GM12864 (cell line): ENCODE data around the gene RNF224.

Source experiments
- DNase-seq: peaks from one replicate; pipeline ENCODE4 v3.0.0-alpha.2; 2011; ENCODE audit warnings: low read depth
- H3K4me3 ChIP-seq: 2 replicates; pipeline ENCODE4 v1.5.1; 2011; ENCODE audit warnings: mild to moderate bottlenecking, low read depth, low read length, control low read depth
- TF ChIP-seq, protein P1 (sequence below): IDR thresholded peaks from 2 replicates; pipeline ENCODE4 v1.5.1; 2011; ENCODE audit warnings: low read depth, mild to moderate bottlenecking, moderate library complexity, low read length, control low read depth, inconsistent platforms; ENCODE audit errors: missing control alignments

Gene RNF224

DNA sequence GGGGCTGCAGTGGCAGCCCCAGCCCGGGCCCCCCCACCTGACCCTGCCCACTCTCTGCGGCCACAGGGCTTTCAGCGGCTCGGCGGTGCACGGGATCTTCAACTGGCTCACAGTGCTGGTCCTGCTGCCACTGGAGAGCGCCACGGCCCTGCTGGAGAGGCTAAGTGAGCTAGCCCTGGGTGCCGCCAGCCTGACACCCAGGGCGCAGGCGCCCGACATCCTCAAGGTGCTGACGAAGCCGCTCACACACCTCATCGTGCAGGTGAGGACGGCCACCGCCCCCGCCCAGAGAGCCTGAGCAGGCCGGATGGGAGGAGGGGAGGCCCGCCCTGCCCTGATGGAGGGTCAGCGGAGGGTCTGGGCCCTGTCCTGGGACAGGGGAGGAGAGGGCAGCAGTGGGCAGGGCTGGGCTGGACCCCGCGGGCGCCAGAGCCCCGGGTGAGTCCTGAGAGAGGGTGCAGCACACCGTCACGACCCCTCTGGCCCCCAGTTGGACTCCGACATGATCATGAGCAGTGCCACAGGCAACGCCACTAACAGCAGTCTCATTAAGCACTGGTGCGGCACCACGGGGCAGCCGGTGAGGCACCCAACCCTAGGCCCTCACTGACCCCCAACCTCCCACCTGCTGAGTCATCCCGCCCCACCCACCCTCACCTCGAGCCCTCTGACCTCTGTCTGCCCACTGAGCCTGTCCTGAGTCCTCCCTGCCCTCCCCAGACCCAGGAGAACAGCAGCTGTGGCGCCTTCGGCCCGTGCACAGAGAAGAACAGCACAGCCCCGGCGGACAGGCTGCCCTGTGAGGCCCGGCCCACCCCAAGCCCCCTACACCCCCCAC lies 6.1 kb downstream of the RNF224 start:
- H3K4me3 ChIP-seq, result no peak overlapping the region
- DNase-seq, result no peak
- TF ChIP-seq, protein P1, sequence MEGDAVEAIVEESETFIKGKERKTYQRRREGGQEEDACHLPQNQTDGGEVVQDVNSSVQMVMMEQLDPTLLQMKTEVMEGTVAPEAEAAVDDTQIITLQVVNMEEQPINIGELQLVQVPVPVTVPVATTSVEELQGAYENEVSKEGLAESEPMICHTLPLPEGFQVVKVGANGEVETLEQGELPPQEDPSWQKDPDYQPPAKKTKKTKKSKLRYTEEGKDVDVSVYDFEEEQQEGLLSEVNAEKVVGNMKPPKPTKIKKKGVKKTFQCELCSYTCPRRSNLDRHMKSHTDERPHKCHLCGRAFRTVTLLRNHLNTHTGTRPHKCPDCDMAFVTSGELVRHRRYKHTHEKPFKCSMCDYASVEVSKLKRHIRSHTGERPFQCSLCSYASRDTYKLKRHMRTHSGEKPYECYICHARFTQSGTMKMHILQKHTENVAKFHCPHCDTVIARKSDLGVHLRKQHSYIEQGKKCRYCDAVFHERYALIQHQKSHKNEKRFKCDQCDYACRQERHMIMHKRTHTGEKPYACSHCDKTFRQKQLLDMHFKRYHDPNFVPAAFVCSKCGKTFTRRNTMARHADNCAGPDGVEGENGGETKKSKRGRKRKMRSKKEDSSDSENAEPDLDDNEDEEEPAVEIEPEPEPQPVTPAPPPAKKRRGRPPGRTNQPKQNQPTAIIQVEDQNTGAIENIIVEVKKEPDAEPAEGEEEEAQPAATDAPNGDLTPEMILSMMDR, result no peak

DNA sequence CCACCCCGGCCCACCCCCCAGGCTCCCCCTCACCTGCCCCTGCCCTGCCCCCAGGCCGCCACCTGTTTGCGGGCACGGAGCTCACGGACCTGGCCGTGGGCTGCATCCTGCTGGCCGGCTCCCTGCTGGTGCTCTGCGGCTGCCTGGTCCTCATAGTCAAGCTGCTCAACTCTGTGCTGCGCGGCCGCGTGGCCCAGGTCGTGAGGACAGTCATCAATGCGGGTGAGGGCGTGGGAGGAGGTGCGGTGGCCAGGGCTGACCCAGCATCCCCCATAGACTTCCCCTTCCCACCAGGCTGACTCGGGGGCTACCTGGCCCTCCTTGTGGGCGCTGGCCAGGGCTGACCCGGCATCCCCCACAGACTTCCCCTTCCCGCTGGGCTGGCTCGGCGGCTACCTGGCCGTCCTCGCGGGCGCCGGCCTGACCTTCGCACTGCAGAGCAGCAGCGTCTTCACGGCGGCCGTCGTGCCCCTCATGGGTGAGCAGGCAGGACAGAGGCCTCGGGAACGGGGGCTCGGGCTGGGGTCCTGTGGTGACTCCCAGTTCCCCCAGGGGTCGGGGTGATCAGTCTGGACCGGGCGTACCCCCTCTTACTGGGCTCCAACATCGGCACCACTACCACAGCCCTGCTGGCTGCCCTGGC lies 6.9 kb downstream of the RNF224 start:
- DNase-seq, result no peak
- TF ChIP-seq, protein P1, result no peak
- H3K4me3 ChIP-seq, result no peak overlapping the region

DNA sequence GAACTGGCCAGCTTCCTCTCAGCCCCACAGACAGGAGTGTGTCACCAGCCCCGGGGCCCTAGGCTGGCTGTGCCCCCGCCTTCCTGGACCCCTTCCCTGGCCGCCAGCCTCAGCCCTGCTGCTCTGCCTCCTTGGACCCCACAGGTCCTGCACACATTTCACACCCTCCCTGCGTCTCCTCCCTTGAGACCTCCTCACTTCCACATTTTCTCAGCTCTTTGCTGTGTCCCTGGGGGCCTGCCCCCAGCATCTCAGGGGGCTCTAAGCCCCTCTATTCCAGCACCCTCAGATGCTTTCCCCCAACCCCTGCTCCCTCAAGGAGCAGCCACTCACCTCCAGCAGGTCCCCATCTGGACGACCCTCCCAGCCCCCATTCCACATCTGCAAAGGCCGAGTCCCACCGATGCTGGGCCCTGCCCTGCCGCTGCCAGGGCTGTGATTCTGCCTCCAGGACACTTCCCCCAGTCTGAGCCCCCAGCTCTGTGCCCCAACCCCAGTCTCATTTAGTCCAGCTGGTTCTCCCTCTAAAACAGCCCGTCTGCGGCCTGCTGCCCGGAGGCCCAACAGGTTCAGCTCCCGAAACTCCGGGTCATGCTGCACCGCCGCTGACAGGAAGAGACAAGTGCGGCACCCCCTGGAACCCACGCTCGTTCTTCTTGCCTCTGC lies 7.6 kb downstream of the RNF224 start:
- TF ChIP-seq, protein P1, result no peak
- no peak overlapping the region for H3K4me3 ChIP-seq
- no peak for DNase-seq

DNA sequence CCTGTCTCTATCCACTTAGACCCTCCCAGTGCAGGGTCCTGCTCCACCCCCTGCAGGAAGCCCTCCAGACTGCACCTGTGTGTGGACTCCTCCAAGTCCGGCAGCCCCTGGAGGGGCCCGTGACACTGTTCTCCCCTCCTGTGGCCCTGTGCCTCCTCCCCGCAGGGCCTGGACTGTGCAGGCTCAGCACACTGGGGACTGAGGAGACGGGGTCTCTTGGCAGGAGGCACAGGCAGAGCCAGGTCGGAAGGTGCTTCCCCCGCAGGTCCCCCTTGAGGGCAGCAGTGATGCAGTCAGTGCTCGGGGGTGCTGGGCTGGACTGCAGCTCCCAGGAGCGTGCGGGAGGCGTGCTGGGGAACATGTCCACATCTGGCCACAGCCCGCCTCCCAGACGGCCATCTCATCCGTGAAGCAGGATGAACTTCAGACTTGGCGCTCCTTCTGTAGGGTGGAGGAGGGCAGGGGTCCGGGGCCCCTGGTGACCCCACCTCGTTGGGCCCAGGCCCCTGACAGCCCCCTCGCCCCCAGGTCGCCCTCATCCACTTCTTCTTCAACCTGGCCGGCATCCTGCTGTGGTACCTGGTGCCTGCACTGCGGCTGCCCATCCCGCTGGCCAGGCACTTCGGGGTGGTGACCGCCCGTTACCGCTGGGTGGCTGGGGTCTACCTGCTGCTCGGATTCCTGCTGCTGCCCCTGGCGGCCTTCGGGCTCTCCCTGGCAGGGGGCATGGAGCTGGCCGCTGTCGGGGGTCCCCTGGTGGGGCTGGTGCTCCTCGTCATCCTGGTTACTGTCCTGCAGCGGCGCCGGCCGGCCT lies 8.3 kb downstream of the RNF224 start:
- DNase-seq, result no peak
- TF ChIP-seq, protein P1, result peak; percentile 19
- H3K4me3 ChIP-seq, result no peak overlapping the region

DNA sequence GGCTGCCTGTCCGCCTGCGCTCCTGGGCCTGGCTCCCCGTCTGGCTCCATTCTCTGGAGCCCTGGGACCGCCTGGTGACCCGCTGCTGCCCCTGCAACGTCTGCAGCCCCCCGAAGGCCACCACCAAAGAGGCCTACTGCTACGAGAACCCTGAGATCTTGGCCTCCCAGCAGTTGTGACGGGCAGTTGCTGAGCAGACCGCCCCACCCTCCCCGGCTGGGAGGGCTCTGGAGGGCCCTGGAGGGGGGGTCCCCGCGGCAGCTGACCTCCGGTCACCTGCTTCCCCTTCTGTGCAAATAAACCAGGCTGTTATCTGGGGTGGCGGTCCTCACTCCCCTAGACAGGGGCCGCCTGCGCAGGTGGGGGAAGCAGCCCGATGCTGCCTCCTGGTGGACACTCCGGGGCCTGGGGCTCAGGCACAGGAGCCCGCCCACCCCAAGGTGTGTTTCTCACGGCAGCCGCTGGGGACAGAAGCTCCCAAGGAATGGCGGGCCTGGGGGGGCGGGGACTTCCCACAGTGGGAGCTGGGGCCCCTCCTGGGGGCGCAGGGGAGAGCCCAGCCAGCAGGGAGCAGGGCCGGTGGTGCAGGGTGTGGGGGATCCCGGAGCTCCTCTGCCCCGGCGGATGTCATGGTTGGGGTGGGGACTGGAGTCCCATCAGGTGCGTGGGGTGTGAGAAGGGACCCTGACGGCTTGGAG lies 9.1 kb downstream of the RNF224 start:
- peak; percentile 50 for DNase-seq
- TF ChIP-seq, protein P1, result peak; percentile 94
- H3K4me3 ChIP-seq, result 0 out of 2 replicates have a peak overlapping the region, but pooled peaks have one; percentile 20

DNA sequence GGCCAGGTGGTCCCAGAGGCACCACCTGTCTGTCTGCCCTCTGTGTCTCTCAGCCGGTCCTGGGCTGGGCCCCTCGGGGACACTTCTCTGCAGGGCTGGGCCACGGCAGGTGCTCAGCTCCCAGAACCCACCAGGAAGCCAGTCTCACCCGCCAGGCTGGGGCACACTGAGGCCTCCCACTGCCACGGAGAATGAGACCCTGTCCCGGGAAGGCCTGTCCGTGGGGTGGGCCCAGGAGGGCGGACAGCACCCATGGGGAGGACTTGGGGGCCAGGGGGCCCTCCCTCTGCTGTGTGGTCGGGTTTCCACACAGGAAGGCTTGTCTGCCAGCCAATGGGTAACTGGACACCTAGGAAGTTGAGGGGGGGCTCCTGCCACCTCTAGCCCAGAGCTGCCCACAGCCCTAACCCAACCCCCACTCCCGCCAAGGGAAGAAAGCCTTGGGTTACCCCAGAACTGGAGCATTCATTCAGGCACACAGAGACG lies 9.7 kb downstream of the RNF224 start:
- no peak for DNase-seq
- 0 out of 2 replicates have a peak overlapping the region, but pooled peaks have one; percentile 20 for H3K4me3 ChIP-seq
- TF ChIP-seq, protein P1, result no peak
